ENCODE results near the gene PAPOLA.
"Not testable (repeated sequence)": the region's sequence is repeated elsewhere in the genome, so short reads cannot be mapped to it uniquely, and the experiment has no call there.

The PAPOLA gene

GRCh38 chr14:96503306-96503679 lies 1.1 kb downstream of the PAPOLA start:
- no peak for DNase-seq

- not testable (repeated sequence) for DNase-seq
These were observed 2.2 kb downstream of the PAPOLA start for GRCh38 chr14:96504353-96504752.

GRCh38 chr14:96507723-96508122 lies 5.5 kb downstream of the PAPOLA start:
- DNase-seq = no peak

GRCh38 chr14:96508900-96509299 lies 6.7 kb downstream of the PAPOLA start:
- DNase-seq = no peak

- no peak for DNase-seq
These were observed 7.4 kb downstream of the PAPOLA start for GRCh38 chr14:96509457-96510090.

- DNase-seq = no peak
These were observed 9.0 kb downstream of the PAPOLA start for GRCh38 chr14:96511146-96511545.

GRCh38 chr14:96511667-96512066 lies 9.5 kb downstream of the PAPOLA start:
- no peak for DNase-seq

GRCh38 chr14:96512122-96512521 lies 9.9 kb downstream of the PAPOLA start:
- no peak for DNase-seq

- no peak for DNase-seq
These were observed 10.6 kb downstream of the PAPOLA start for GRCh38 chr14:96512602-96513397.

- DNase-seq = no peak
These were observed 12.5 kb downstream of the PAPOLA start for GRCh38 chr14:96514694-96515093.

GRCh38 chr14:96515731-96516130 lies 13.5 kb downstream of the PAPOLA start:
- no peak for DNase-seq

- no peak for DNase-seq
These were observed 14.2 kb downstream of the PAPOLA start for GRCh38 chr14:96516351-96516750.

- no peak for DNase-seq
These were observed 17.8 kb downstream of the PAPOLA start for GRCh38 chr14:96519970-96520369.

GRCh38 chr14:96525452-96525851 lies 23.3 kb downstream of the PAPOLA start:
- no peak for DNase-seq

- no peak for DNase-seq
These were observed 30.4 kb downstream of the PAPOLA start for GRCh38 chr14:96532632-96533031.

GRCh38 chr14:96536807-96537206 lies 34.6 kb downstream of the PAPOLA start:
- no peak for DNase-seq

GRCh38 chr14:96538097-96538989 lies 36.2 kb downstream of the PAPOLA start:
- DNase-seq = no peak

- no peak for DNase-seq
These were observed 36.8 kb downstream of the PAPOLA start for GRCh38 chr14:96538990-96539317.

- DNase-seq = no peak
These were observed 52.2 kb downstream of the PAPOLA start for GRCh38 chr14:96554315-96554910.

GRCh38 chr14:96559571-96559970 lies 57.4 kb downstream of the PAPOLA start:
- DNase-seq = no peak

GRCh38 chr14:96564389-96564788 lies 62.2 kb downstream of the PAPOLA start:
- no peak for DNase-seq

- no peak for DNase-seq
These were observed 63.6 kb downstream of the PAPOLA start for GRCh38 chr14:96565811-96566210.

GRCh38 chr14:96567289-96567899 lies 65.2 kb downstream of the PAPOLA start:
- no peak for DNase-seq
